Gastroesophageal sphincter (tissue), 3 donors: ENCODE measurements around the gene NPHP4.

Source experiments
- CTCF ChIP-seq, 4 experiments: fragments of 200-600 bp in 2 of 4; fragments of 450-650 bp in 2 of 4; sonication (generic) in 1 of 4; IDR thresholded peaks; one replicate each; pipeline ENCODE4 v1.5.1; 2017 to 2019; ENCODE audit warnings: antibody characterized with exemption in 4 of 4, mild to moderate bottlenecking in 2 of 4, moderate library complexity in 2 of 4
- EP300 ChIP-seq: sonication (generic); formaldehyde crosslinking; IDR thresholded peaks from one replicate; pipeline ENCODE4 v1.6.1; 2017; ENCODE audit warnings: antibody characterized with exemption, mild to moderate bottlenecking
- POLR2A ChIP-seq, 2 donors: fragments of 450-650 bp; IDR thresholded peaks; one replicate each; pipeline ENCODE4 v1.6.1; 2017; ENCODE audit warnings: antibody characterized with exemption in 2 of 2, mild to moderate bottlenecking in 2 of 2, moderate library complexity in 1 of 2
- POLR2AphosphoS5 ChIP-seq: sonication (generic); formaldehyde crosslinking; IDR thresholded peaks from one replicate; pipeline ENCODE4 v1.6.1; 2017; ENCODE audit warnings: antibody characterized with exemption

DNA sequence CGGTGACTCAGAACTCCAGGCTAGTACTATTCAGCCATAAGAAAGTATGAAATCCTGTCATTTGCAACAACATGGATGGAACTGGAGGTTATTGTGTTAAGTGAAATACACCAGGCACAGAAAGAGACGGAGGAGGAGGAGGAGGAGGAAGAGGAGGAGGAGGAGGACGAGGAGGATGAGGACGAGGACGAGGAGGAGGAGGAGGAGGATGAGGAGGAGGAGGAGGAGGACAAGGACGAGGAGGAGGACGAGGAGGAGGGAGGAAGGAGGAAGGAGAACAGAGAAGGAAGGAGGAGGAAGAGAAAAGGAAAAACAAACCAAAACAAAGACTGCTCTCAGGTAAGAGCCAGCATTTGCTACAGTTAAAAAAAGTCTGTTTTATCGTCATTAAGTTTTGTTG, 178.7 kb downstream of the NPHP4 start:
- no peak for TF ChIP-seq POLR2A (IDR thresholded peaks at IDR 0.05)
- TF ChIP-seq CTCF (IDR thresholded peaks at IDR 0.05) = no peak
- no peak for TF ChIP-seq POLR2AphosphoS5
- no peak for TF ChIP-seq EP300
